MM.1S (cell line): Measurements from ENCODE around the gene ASB11.
A peak's percentile ranks its signal among the peaks of the same experiment; 100 is the strongest.

ENCODE experiments used
- DNase-seq: peaks from one replicate; pipeline ENCODE4 v3.0.0-alpha.2; 2015
- H2AFZ ChIP-seq: fragments of 300-600 bp; sonication (generic); 2 replicates; pipeline ENCODE4 v1.6.0; 2016; ENCODE audit warnings: antibody characterized with exemption, low read length
- H3F3A ChIP-seq: fragments of 300-600 bp; sonication (generic); 2 replicates; pipeline ENCODE4 v1.6.1; 2016; ENCODE audit warnings: mild to moderate bottlenecking, antibody characterized with exemption, low read length, moderate library complexity, mixed read lengths; ENCODE audit not compliant: insufficient read depth
- H3K27ac ChIP-seq: fragments of 300-600 bp; sonication (generic); 2 replicates; pipeline ENCODE4 v1.5.1; 2016; ENCODE audit warnings: mild to moderate bottlenecking, low read length
- H3K27me3 ChIP-seq: fragments of 300-600 bp; sonication (generic); replicated peaks from 2 replicates; pipeline ENCODE4 v1.6.0; 2016; ENCODE audit warnings: low read length; ENCODE audit not compliant: insufficient read depth
- H3K36me3 ChIP-seq: fragments of 300-600 bp; sonication (generic); replicated peaks from 2 replicates; pipeline ENCODE4 v1.6.1; 2016; ENCODE audit warnings: mild to moderate bottlenecking, low read length, mixed read lengths; ENCODE audit not compliant: insufficient read depth
- H3K4me1 ChIP-seq: fragments of 300-600 bp; sonication (generic); 2 replicates; pipeline ENCODE4 v1.6.1; 2016; ENCODE audit warnings: low read length, mixed read lengths
- H3K4me2 ChIP-seq: fragments of 300-600 bp; sonication (generic); 2 replicates; pipeline ENCODE4 v1.6.0; 2016; ENCODE audit warnings: low read depth, low read length
- H3K4me3 ChIP-seq: fragments of 300-600 bp; sonication (generic); 2 replicates; pipeline ENCODE4 v1.5.1; 2016; ENCODE audit warnings: low read length, mixed read lengths
- H3K79me2 ChIP-seq: fragments of 300-600 bp; sonication (generic); 2 replicates; pipeline ENCODE4 v1.6.1; 2016; ENCODE audit warnings: mixed run types, low read length, mixed read lengths
- H3K9ac ChIP-seq: fragments of 300-600 bp; sonication (generic); 2 replicates; pipeline ENCODE4 v1.6.1; 2016; ENCODE audit warnings: low read length, mixed read lengths
- H3K9me2 ChIP-seq: fragments of 300-600 bp; sonication (generic); replicated peaks from 2 replicates; pipeline ENCODE4 v1.6.1; 2016; ENCODE audit warnings: mild to moderate bottlenecking, low read length, mixed read lengths; ENCODE audit not compliant: insufficient read depth
- H3K9me3 ChIP-seq: fragments of 300-600 bp; sonication (generic); replicated peaks from 2 replicates; pipeline ENCODE4 v1.6.1; 2016; ENCODE audit warnings: mild to moderate bottlenecking, low read length, mixed read lengths; ENCODE audit not compliant: insufficient read depth
- H4K20me1 ChIP-seq: fragments of 300-600 bp; sonication (generic); 2 replicates; pipeline ENCODE4 v1.6.1; 2016; ENCODE audit warnings: mild to moderate bottlenecking, low read length, moderate library complexity, mixed read lengths; ENCODE audit not compliant: insufficient read depth
- CTCF ChIP-seq: fragments of 300-600 bp; sonication (generic); IDR thresholded peaks from 2 replicates; pipeline ENCODE4 v1.5.1; 2016; ENCODE audit warnings: antibody characterized with exemption, low read length, mixed read lengths
- EZH2 ChIP-seq: fragments of 300-600 bp; sonication (generic); optimal IDR thresholded peaks from 2 replicates; pipeline ENCODE3; 2017; ENCODE audit warnings: low read depth, mild to moderate bottlenecking, antibody characterized with exemption, low read length, mixed read lengths
- EZH2phosphoT487 ChIP-seq: fragments of 300-600 bp; sonication (generic); IDR thresholded peaks from 2 replicates; pipeline ENCODE4 v1.6.1; 2018; ENCODE audit warnings: antibody characterized with exemption, low read length

The ASB11 gene

DNA sequence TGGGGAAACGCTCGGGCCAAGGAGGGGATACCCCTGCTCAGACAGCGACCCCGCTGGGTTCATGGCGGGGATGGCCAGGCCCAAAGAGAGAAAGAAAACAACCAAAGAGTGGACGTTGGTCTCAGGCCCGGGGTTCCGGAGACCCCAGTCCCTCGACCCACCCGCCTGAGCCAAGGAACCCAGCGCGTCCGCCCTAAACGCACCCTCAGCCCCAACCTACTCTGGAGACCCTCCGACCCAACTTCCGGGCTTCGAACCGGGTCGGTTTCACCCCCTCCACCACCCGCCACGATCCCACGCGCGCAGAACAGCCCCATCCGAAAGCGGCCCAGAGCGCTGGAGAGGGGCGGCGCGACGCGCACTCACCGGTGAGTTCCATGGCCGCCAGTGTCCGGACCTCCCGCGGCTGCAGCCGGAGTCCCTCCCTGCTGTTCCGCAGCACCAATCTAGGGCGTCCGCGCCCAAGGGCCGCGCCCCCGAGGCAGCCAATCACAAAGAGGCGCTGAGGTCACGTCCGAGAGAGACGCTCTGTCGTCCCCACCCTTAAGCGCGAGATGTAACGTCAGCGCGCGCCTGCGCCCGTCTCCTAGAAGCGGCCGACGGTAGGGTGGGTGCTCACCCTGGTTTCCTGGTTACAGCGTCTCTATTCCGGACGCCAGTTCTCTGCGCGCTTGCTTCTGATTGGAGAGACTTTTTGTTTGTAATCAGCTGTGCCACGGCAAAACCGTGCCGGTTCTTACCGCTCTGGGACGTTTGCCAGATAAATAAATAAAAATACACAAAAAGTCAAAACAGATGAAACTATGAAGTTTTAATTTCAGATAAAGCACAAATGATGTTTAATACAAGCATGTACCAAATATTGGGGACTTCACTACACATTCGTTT, 19.9 kb upstream of the ASB11 start, which contains the start of gene PIGA:
PIGA (minus strand) TSS at position 389 of the 888 bp plus-strand sequence. CDS start 3,593 bp downstream, outside the sequence.
- Histone ChIP-seq H3K9me3 (no peaks in the 10 kb centered on the region), H3K4me1 (no peaks in the 10 kb centered on the region), H3K27ac (peak within 1 kb of the TSS; percentile 46; the same call in 1 of the 2 replicates), H3K9ac (peak within 1 kb of the TSS; percentile 84), H3F3A (no peaks in the 10 kb centered on the region), H3K79me2 (peaks cover 6% of the 10 kb centered on the region; the same call in 1 of the 2 replicates), H3K4me3 (peak within 1 kb of the TSS; percentile 83), H2AFZ (peak within 1 kb of the TSS; percentile 53), H4K20me1 (no peaks in the 10 kb centered on the region), H3K9me2 (no peaks in the 10 kb centered on the region), H3K36me3 (no peaks in the 10 kb centered on the region), H3K27me3 (no peaks in the 10 kb centered on the region), H3K4me2 (peak within 1 kb of the TSS; percentile 66)
- peak; percentile 95 for DNase-seq
- TF ChIP-seq EZH2 = no peak
- TF ChIP-seq EZH2phosphoT487 = no peak
- TF ChIP-seq CTCF = no peak

GRCh38 chrX:15334561-15334960, 19.1 kb upstream of the ASB11 start:
- no peaks in the 10 kb centered on the region for H3K36me3 ChIP-seq
- H4K20me1 ChIP-seq = no peaks in the 10 kb centered on the region
- peak overlapping the region; percentile 66 for H3K4me2 ChIP-seq
- H3K9me3 ChIP-seq = no peaks in the 10 kb centered on the region
- H3K9me2 ChIP-seq = no peaks in the 10 kb centered on the region
- H3K27ac ChIP-seq = peak overlapping the region; percentile 46; the same call in 1 of the 2 replicates
- H2AFZ ChIP-seq = peak overlapping the region; percentile 53
- H3K79me2 ChIP-seq = peaks cover 6% of the 10 kb centered on the region; the same call in 1 of the 2 replicates
- no peak for TF ChIP-seq EZH2phosphoT487
- no peak for TF ChIP-seq CTCF
- TF ChIP-seq EZH2 = no peak
- no peaks in the 10 kb centered on the region for H3K27me3 ChIP-seq
- peak overlapping the region; percentile 84 for H3K9ac ChIP-seq
- no peak for DNase-seq
- H3F3A ChIP-seq = no peaks in the 10 kb centered on the region
- H3K4me3 ChIP-seq = peak overlapping the region; percentile 83
- H3K4me1 ChIP-seq = no peaks in the 10 kb centered on the region

GRCh38 chrX:15328821-15329220, 13.4 kb upstream of the ASB11 start:
- no peak overlapping the region for H3K27ac ChIP-seq
- H3K9me2 ChIP-seq = no peaks in the 10 kb centered on the region
- no peaks in the 10 kb centered on the region for H3K27me3 ChIP-seq
- H3K9me3 ChIP-seq = no peaks in the 10 kb centered on the region
- no peaks in the 10 kb centered on the region for H3K4me1 ChIP-seq
- H3K79me2 ChIP-seq = no peaks in the 10 kb centered on the region
- no peak for DNase-seq
- no peaks in the 10 kb centered on the region for H3F3A ChIP-seq
- no peak overlapping the region for H3K4me3 ChIP-seq
- no peaks in the 10 kb centered on the region for H3K36me3 ChIP-seq
- H3K4me2 ChIP-seq = no peak overlapping the region
- TF ChIP-seq CTCF = no peak
- TF ChIP-seq EZH2phosphoT487 = no peak
- TF ChIP-seq EZH2 = no peak
- no peak overlapping the region for H3K9ac ChIP-seq
- H4K20me1 ChIP-seq = no peaks in the 10 kb centered on the region
- no peak overlapping the region for H2AFZ ChIP-seq
